ENCODE results near the gene CDK10.

GRCh38 chr16:89691231-89691985, 4.9 kb downstream of the CDK10 start:
- TF ChIP-seq POLR2A (IDR thresholded peaks at IDR 0.05): no peak
- TF ChIP-seq CTCF (IDR thresholded peaks at IDR 0.05): no peak
